ENCODE results near the gene NRG4.
"Not testable (repeated sequence)": the region's sequence is repeated elsewhere in the genome, so short reads cannot be mapped to it uniquely, and the experiment has no call there.

Gene NRG4

GRCh38 chr15:75989045-75989444, 23.2 kb downstream of the NRG4 start:
- Histone ChIP-seq H3K4me3 (ENCODE audit: low read depth in 1 of 2, low read length in 2 of 2) (no peak overlapping the region), H3K27ac (ENCODE audit: low read length) (no peak overlapping the region), H3K9me3 (ENCODE audit: control insufficient read depth in 1 of 2, low read length in 2 of 2) (no peaks in the 10 kb centered on the region), H3K36me3 (ENCODE audit: control insufficient read depth in 1 of 2, insufficient read depth in 2 of 2, low read length in 2 of 2) (no peaks in the 10 kb centered on the region), H3K27me3 (ENCODE audit: low read depth, low read length) (no peaks in the 10 kb centered on the region), H3K4me1 (ENCODE audit: control insufficient read depth in 1 of 2, insufficient read depth in 2 of 2, low read length in 2 of 2) (no peaks in the 10 kb centered on the region)

GRCh38 chr15:75985971-75986370, 26.3 kb downstream of the NRG4 start:
- Histone ChIP-seq H3K27ac (ENCODE audit: low read length) (no peak overlapping the region), H3K36me3 (ENCODE audit: control insufficient read depth in 1 of 2, insufficient read depth in 2 of 2, low read length in 2 of 2) (no peaks in the 10 kb centered on the region), H3K4me1 (ENCODE audit: control insufficient read depth in 1 of 2, insufficient read depth in 2 of 2, low read length in 2 of 2) (no peaks in the 10 kb centered on the region), H3K27me3 (ENCODE audit: low read depth, low read length) (no peaks in the 10 kb centered on the region), H3K9me3 (ENCODE audit: control insufficient read depth in 1 of 2, low read length in 2 of 2) (no peaks in the 10 kb centered on the region), H3K4me3 (ENCODE audit: low read depth in 1 of 2, low read length in 2 of 2) (no peak overlapping the region)

- not testable (repeated sequence) for H3K27ac ChIP-seq (ENCODE audit: low read length); H3K36me3 ChIP-seq (ENCODE audit: control insufficient read depth in 1 of 2, insufficient read depth in 2 of 2, low read length in 2 of 2); H3K4me3 ChIP-seq (ENCODE audit: low read depth in 1 of 2, low read length in 2 of 2); H3K9me3 ChIP-seq (ENCODE audit: control insufficient read depth in 1 of 2, low read length in 2 of 2); H3K4me1 ChIP-seq (ENCODE audit: control insufficient read depth in 1 of 2, insufficient read depth in 2 of 2, low read length in 2 of 2); H3K27me3 ChIP-seq (ENCODE audit: low read depth, low read length)
Measured at GRCh38 chr15:75984706-75985105, 27.5 kb downstream of the NRG4 start.

DNA sequence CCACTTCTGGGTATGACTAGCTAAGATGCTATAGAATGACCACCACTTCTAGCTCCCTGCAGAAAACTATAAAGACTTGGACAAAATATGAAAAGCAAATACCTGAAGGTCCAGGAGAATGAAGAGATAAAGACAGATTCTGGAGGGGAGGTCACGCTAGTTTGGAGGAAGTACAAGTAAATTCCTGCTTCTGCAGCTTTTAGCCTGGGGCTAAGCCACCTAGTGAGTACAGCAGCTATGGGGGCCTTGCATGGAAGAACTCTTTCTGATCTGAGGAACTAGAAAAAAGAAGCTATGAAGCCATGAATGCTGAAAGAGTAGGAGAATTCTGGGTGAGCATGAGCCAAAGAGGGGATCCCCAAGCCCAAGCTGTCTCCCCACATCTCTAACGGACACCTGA, 29.8 kb downstream of the NRG4 start:
- Histone ChIP-seq H3K4me1 (ENCODE audit: control insufficient read depth in 1 of 2, insufficient read depth in 2 of 2, low read length in 2 of 2) (no peaks in the 10 kb centered on the region), H3K9me3 (ENCODE audit: control insufficient read depth in 1 of 2, low read length in 2 of 2) (no peaks in the 10 kb centered on the region), H3K36me3 (ENCODE audit: control insufficient read depth in 1 of 2, insufficient read depth in 2 of 2, low read length in 2 of 2) (no peaks in the 10 kb centered on the region), H3K4me3 (ENCODE audit: low read depth in 1 of 2, low read length in 2 of 2) (no peak overlapping the region), H3K27me3 (ENCODE audit: low read depth, low read length) (no peaks in the 10 kb centered on the region), H3K27ac (ENCODE audit: low read length) (no peak overlapping the region)

- H3K27me3 ChIP-seq (ENCODE audit: low read depth, low read length), result no peaks in the 10 kb centered on the region
- H3K36me3 ChIP-seq (ENCODE audit: control insufficient read depth in 1 of 2, insufficient read depth in 2 of 2, low read length in 2 of 2), result no peaks in the 10 kb centered on the region
- H3K9me3 ChIP-seq (ENCODE audit: control insufficient read depth in 1 of 2, low read length in 2 of 2), result no peaks in the 10 kb centered on the region
- no peak overlapping the region for H3K27ac ChIP-seq (ENCODE audit: low read length)
- H3K4me1 ChIP-seq (ENCODE audit: control insufficient read depth in 1 of 2, insufficient read depth in 2 of 2, low read length in 2 of 2), result no peaks in the 10 kb centered on the region
- no peak overlapping the region for H3K4me3 ChIP-seq (ENCODE audit: low read depth in 1 of 2, low read length in 2 of 2)
Measured at GRCh38 chr15:75981149-75981815, 30.9 kb downstream of the NRG4 start.

DNA sequence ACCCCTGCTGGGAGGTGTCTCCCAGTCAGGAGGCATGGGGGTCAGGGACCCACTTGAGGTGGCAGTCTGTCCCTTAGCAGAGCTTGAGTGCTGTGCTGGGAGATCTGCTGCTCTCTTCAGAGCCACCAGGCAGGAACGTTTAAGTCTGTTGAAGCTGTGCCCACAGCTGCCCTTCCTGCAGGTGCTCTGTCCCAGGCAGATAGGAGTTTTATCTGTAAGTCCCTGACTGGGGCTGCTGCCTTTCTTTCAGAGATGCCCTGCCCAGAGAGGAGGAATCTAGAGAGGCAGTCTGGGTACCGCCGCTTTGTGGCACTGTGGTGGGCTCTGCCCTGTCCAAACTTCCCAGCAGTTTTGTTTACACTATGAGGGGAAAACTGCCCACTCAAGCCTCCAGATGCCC, 35.5 kb downstream of the NRG4 start:
- not testable (repeated sequence) for H3K27me3 ChIP-seq (ENCODE audit: low read depth, low read length); H3K4me3 ChIP-seq (ENCODE audit: low read depth in 1 of 2, low read length in 2 of 2); H3K27ac ChIP-seq (ENCODE audit: low read length); H3K36me3 ChIP-seq (ENCODE audit: control insufficient read depth in 1 of 2, insufficient read depth in 2 of 2, low read length in 2 of 2); H3K9me3 ChIP-seq (ENCODE audit: control insufficient read depth in 1 of 2, low read length in 2 of 2); H3K4me1 ChIP-seq (ENCODE audit: control insufficient read depth in 1 of 2, insufficient read depth in 2 of 2, low read length in 2 of 2)

GRCh38 chr15:75966073-75966472, 46.2 kb downstream of the NRG4 start:
- Histone ChIP-seq H3K27me3 (ENCODE audit: low read depth, low read length) (no peaks in the 10 kb centered on the region), H3K4me1 (ENCODE audit: control insufficient read depth in 1 of 2, insufficient read depth in 2 of 2, low read length in 2 of 2) (no peaks in the 10 kb centered on the region), H3K36me3 (ENCODE audit: control insufficient read depth in 1 of 2, insufficient read depth in 2 of 2, low read length in 2 of 2) (no peaks in the 10 kb centered on the region), H3K27ac (ENCODE audit: low read length) (no peak overlapping the region), H3K4me3 (ENCODE audit: low read depth in 1 of 2, low read length in 2 of 2) (no peak overlapping the region), H3K9me3 (ENCODE audit: control insufficient read depth in 1 of 2, low read length in 2 of 2) (no peaks in the 10 kb centered on the region)

- no peak overlapping the region for H3K4me3 ChIP-seq (ENCODE audit: low read depth in 1 of 2, low read length in 2 of 2)
- no peaks in the 10 kb centered on the region for H3K9me3 ChIP-seq (ENCODE audit: control insufficient read depth in 1 of 2, low read length in 2 of 2)
- no peaks in the 10 kb centered on the region for H3K27me3 ChIP-seq (ENCODE audit: low read depth, low read length)
- no peaks in the 10 kb centered on the region for H3K4me1 ChIP-seq (ENCODE audit: control insufficient read depth in 1 of 2, insufficient read depth in 2 of 2, low read length in 2 of 2)
- H3K27ac ChIP-seq (ENCODE audit: low read length), result no peak overlapping the region
- H3K36me3 ChIP-seq (ENCODE audit: control insufficient read depth in 1 of 2, insufficient read depth in 2 of 2, low read length in 2 of 2), result no peaks in the 10 kb centered on the region
Measured at GRCh38 chr15:75961331-75961730, 50.9 kb downstream of the NRG4 start.

GRCh38 chr15:75955720-75956119, 56.5 kb downstream of the NRG4 start:
- Histone ChIP-seq H3K4me1 (ENCODE audit: control insufficient read depth in 1 of 2, insufficient read depth in 2 of 2, low read length in 2 of 2) (no peaks in the 10 kb centered on the region), H3K36me3 (ENCODE audit: control insufficient read depth in 1 of 2, insufficient read depth in 2 of 2, low read length in 2 of 2) (no peaks in the 10 kb centered on the region), H3K9me3 (ENCODE audit: control insufficient read depth in 1 of 2, low read length in 2 of 2) (no peaks in the 10 kb centered on the region), H3K27me3 (ENCODE audit: low read depth, low read length) (no peaks in the 10 kb centered on the region), H3K27ac (ENCODE audit: low read length) (no peak overlapping the region), H3K4me3 (ENCODE audit: low read depth in 1 of 2, low read length in 2 of 2) (no peak overlapping the region)

GRCh38 chr15:75952525-75952924, 59.7 kb downstream of the NRG4 start:
- H3K27ac ChIP-seq (ENCODE audit: low read length), result no peak overlapping the region
- no peaks in the 10 kb centered on the region for H3K36me3 ChIP-seq (ENCODE audit: control insufficient read depth in 1 of 2, insufficient read depth in 2 of 2, low read length in 2 of 2)
- no peak overlapping the region for H3K4me3 ChIP-seq (ENCODE audit: low read depth in 1 of 2, low read length in 2 of 2)
- no peaks in the 10 kb centered on the region for H3K4me1 ChIP-seq (ENCODE audit: control insufficient read depth in 1 of 2, insufficient read depth in 2 of 2, low read length in 2 of 2)
- H3K9me3 ChIP-seq (ENCODE audit: control insufficient read depth in 1 of 2, low read length in 2 of 2), result no peaks in the 10 kb centered on the region
- H3K27me3 ChIP-seq (ENCODE audit: low read depth, low read length), result no peaks in the 10 kb centered on the region

DNA sequence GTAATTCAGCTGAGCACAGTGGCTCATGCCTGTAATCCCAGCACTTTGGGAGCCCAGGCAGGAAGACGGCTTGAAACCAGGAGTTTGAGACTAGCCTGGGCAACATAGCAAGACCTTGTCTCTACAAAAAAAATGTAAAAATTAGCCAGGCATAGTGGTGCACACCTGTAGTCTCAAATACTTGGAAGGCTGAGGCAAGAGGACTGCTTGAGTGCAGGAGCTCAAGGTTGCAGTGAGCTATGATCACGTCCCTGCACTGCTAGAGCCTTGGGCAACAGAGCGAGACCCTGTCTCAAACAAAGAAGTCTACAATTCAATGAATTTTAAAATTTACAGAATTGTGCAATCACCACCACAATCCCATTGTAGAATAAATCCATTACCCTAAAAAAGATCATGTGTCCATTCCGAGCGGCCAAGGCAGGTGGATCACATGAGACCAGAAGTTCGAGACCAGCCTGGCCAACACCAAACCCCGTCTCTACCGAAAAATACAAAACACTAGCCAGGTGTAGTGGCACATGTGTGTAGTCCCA, 63.4 kb downstream of the NRG4 start:
- Histone ChIP-seq H3K9me3 (ENCODE audit: control insufficient read depth in 1 of 2, low read length in 2 of 2) (no peaks in the 10 kb centered on the region), H3K27me3 (ENCODE audit: low read depth, low read length) (no peaks in the 10 kb centered on the region), H3K27ac (ENCODE audit: low read length) (no peak overlapping the region), H3K36me3 (ENCODE audit: control insufficient read depth in 1 of 2, insufficient read depth in 2 of 2, low read length in 2 of 2) (no peaks in the 10 kb centered on the region), H3K4me3 (ENCODE audit: low read depth in 1 of 2, low read length in 2 of 2) (no peak overlapping the region), H3K4me1 (ENCODE audit: control insufficient read depth in 1 of 2, insufficient read depth in 2 of 2, low read length in 2 of 2) (no peaks in the 10 kb centered on the region)

GRCh38 chr15:75947092-75947491, 65.1 kb downstream of the NRG4 start:
- H3K27me3 ChIP-seq (ENCODE audit: low read depth, low read length), result no peaks in the 10 kb centered on the region
- H3K4me3 ChIP-seq (ENCODE audit: low read depth in 1 of 2, low read length in 2 of 2), result no peak overlapping the region
- no peaks in the 10 kb centered on the region for H3K4me1 ChIP-seq (ENCODE audit: control insufficient read depth in 1 of 2, insufficient read depth in 2 of 2, low read length in 2 of 2)
- no peaks in the 10 kb centered on the region for H3K9me3 ChIP-seq (ENCODE audit: control insufficient read depth in 1 of 2, low read length in 2 of 2)
- no peaks in the 10 kb centered on the region for H3K36me3 ChIP-seq (ENCODE audit: control insufficient read depth in 1 of 2, insufficient read depth in 2 of 2, low read length in 2 of 2)
- H3K27ac ChIP-seq (ENCODE audit: low read length), result no peak overlapping the region
